GM20000 (cell line): ENCODE results near the gene KIF1A.

Source experiments
- DNase-seq: peaks from one replicate; pipeline ENCODE4 v3.0.0; 2012; ENCODE audit warnings: low spot score
- TF ChIP-seq, protein P1 (sequence below): IDR thresholded peaks from 2 replicates; pipeline ENCODE4 v1.5.1; 2012; ENCODE audit warnings: mild to moderate bottlenecking, control low read depth; ENCODE audit errors: extremely low read depth, missing control alignments

The KIF1A gene

GRCh38 chr2:240717181-240717641 lies 102.8 kb downstream of the KIF1A start:
- DNase-seq: no peak
- TF ChIP-seq, protein P1, sequence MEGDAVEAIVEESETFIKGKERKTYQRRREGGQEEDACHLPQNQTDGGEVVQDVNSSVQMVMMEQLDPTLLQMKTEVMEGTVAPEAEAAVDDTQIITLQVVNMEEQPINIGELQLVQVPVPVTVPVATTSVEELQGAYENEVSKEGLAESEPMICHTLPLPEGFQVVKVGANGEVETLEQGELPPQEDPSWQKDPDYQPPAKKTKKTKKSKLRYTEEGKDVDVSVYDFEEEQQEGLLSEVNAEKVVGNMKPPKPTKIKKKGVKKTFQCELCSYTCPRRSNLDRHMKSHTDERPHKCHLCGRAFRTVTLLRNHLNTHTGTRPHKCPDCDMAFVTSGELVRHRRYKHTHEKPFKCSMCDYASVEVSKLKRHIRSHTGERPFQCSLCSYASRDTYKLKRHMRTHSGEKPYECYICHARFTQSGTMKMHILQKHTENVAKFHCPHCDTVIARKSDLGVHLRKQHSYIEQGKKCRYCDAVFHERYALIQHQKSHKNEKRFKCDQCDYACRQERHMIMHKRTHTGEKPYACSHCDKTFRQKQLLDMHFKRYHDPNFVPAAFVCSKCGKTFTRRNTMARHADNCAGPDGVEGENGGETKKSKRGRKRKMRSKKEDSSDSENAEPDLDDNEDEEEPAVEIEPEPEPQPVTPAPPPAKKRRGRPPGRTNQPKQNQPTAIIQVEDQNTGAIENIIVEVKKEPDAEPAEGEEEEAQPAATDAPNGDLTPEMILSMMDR: no peak

DNA sequence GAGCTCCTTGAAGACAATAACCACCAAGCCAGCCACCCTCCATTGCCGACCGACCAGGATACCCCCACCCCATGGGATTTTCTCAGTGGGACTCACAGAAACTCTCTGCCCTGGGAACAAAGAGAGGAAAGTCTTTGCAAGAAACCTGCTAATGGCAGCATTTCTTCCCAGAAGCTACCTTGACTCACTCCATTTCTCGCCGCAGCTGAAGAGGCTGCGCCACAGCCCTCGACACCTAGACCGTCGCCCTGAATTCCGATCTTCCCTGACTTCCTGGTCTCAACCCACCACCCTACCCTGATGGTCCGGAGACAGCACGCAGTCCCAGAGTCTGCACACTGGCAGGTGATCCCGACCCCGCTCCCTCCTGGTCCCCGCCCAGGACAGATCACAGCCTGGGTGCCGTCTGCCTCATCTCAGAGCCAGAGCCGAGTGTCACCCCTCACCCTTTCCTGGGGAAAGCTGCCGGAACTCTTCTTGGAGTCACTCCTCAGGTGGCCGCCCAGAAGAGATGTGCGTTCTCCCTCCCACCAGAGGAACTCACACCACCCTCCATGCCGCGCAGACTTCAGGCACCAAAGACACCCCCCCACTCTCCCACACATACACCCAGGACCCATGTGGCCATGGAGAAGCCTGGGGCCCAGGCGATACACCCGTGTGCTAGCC lies 103.8 kb downstream of the KIF1A start:
- TF ChIP-seq, protein P1: no peak
- DNase-seq: no peak

GRCh38 chr2:240714747-240715725 lies 105.0 kb downstream of the KIF1A start:
- TF ChIP-seq, protein P1: no peak
- DNase-seq: no peak

DNA sequence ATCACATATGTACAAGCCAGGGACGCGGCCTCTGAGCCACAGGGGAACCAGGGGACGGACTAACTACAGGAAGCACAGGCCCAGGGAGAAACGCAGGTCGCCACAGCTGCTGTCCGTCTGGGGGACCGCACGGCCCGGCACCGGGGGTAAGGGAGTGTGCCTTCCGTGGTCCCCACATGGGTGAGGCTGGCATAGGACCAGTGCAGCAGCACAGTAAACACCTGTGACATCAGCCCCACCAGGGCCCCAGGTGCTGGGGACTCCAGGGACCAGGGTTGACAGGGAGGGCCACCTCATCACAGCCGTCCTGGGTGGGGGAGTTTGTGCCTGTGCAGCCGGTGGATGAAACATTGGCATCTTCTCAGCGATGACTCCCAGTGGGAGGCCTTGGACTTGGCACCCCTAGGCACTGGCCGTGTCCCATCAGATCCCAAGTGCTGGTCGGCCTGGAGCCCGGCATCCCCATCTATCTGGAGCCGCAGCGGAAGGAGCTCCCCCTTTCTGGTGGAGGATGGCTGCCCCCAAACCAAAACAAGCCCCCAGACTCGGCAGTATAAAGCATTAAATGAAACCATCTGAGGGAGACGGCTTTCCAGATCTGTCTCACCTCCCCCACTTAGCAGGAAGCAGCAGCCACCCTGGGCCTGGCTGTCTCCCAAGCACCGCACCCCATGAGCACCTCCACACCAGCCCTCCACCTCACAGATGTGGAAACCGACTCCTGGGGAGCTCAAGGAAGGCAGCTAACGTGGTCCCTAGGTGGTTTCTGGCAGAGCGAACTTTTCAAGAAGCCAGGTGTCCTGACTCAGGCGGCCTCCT lies 105.9 kb downstream of the KIF1A start:
- DNase-seq: no peak
- TF ChIP-seq, protein P1: no peak

GRCh38 chr2:240713071-240713927 lies 106.7 kb downstream of the KIF1A start:
- TF ChIP-seq, protein P1: no peak
- DNase-seq: no peak

DNA sequence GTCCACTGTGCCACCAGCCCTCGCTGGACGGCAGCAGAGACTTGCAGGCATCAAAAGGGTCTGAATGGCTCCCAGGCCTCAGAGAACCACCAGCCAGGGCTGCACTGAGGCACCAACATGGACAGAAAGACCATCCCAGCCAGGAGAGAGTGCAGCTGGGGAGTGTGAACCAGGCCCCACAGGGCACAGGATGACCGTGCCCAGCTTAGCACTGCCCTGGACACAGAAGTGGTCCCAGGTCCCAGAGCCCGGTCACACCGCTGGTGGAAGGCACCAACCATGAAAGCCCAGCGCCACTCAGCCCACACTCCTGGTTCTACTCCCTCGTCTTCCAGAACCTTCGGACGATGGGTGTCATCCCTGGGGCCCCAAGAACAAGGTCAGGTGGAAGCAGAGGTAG lies 107.9 kb downstream of the KIF1A start:
- TF ChIP-seq, protein P1: no peak
- DNase-seq: no peak
